NCI-H128 (cell line): ENCODE measurements around the gene SERPINC1.
"Not testable (repeated sequence)": the region's sequence is repeated elsewhere in the genome, so short reads cannot be mapped to it uniquely, and the experiment has no call there.

Experiments used
- DNase-seq: peaks from one replicate; lab custom pipeline; 2025; ENCODE audit not compliant: unreplicated experiment; lab: John Stamatoyannopoulos, UW

SERPINC1 gene

GRCh38 chr1:173893611-173894010, 23.5 kb downstream of the SERPINC1 start:
- DNase-seq, result no peak

GRCh38 chr1:173889885-173890284, 27.2 kb downstream of the SERPINC1 start:
- DNase-seq, result no peak

- no peak for DNase-seq
These were observed 28.4 kb downstream of the SERPINC1 start for GRCh38 chr1:173888749-173889148.

- DNase-seq, result no peak
These were observed 29.5 kb downstream of the SERPINC1 start for GRCh38 chr1:173887627-173888026.

DNA sequence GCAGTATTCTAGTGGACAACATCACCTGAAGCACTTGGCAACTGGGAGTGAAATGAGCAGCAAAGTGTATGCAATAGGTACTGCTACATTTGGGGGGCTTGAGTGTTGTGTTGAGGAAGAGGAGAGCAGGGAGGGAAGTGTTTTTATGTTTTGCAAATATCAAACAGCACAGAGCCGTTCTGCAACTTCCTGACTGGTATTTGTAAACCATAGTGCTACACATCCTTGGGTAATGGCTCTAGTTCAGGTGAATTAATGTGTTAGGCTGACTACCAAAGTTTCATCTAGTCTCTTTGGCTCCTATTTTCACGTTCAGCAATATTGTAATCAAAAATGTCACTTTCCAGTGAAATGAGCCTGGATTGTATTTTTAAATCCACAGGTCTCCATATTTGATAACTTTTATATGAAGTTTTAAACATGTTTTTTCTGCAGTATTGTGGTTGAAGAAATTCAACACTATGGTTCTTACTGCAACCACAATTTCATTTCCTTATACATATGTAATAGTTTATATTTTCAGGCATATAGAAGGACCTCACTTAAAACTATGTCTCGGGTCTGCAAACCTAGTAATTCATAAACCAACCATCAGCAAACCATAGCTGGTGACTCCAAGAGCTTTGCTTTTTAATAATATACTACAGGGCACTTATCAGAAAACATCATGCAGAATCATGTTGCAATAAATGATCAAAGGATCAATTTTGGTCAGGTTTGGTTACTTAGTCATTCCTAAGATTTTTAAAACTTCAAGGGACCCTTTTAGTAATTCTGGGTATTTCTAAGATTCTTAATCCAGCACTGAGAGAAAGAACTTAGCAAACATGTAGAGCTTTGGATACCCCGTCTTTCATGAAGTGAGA, 30.1 kb downstream of the SERPINC1 start:
- DNase-seq, result no peak

DNA sequence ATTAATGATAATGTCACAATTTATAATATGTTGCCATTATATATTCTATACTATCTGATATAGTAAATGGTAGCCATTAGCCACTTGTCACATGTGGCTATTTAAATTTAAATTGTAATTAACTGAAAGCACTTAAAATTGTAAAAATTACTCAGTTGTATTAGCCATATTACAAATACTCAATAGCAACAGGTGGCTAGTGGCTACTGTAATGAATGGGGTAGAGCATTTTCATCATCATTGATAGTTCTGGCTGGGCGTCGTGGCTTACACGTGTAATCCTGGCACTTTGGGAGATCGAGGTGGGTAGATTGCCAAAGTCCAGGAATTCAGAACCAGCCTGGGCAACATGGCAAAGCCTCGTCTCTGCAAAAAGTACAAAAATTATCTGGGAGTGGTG, 32.4 kb downstream of the SERPINC1 start:
- no peak for DNase-seq

GRCh38 chr1:173881117-173881516, 36.0 kb downstream of the SERPINC1 start:
- not testable (repeated sequence) for DNase-seq

- DNase-seq, result no peak
These were observed 38.9 kb downstream of the SERPINC1 start for GRCh38 chr1:173878251-173878650.

DNA sequence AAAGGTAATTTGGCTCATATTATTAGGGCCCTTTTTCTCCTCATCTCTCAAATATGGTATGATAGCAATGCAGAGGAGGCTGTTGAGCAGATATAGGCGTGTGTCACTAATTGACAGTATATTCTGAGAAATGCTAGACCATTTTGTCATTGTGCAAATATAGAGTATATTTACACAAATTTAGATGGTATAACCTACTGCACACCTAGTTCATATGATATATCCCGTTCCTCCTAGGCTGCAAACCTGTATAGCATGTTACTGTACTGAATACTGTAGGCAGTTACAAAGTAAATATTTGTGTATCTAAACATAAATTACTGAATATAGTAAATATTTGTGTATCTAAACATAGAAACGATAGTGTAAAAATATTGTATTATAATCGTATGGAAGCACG, 40.4 kb downstream of the SERPINC1 start:
- DNase-seq, result no peak

DNA sequence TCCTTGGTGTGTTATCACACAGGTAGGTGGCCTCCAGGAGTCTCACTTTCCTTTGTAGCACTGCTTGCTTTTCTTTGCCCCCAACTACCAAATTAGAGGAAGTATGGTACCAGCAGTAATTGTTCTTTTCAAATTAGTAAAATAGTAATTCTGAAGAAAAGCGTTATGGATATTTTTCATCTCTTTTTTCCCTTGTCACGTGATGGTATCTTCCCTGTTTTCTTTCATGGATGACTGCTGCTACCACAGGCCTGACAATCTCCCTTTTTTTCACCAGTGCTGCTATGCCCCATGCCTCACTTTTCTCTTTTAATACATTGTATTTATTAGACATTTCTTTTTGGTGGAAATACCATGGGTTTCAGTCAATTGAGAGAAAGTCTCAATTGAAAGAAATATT, 45.6 kb downstream of the SERPINC1 start:
- DNase-seq, result no peak

DNA sequence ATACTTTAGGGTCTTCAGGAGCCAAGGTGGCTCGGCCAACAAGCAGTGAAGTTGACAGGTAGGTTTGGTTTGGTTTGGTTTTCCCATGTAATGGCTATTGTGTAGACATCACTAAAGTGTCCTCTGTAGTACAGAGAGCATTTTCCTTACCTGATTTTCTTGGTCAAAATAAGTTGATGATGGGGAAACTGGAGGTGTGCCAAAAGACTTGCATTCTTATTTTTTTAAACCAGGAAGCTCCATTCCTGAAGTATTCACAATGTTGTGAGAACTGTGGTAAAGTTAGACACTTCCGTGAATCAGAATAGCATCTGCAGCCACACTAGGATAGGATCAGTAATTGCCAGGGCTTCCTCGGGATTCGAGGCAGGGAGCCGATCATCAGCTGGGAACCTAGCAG, 46.0 kb downstream of the SERPINC1 start:
- no peak for DNase-seq

- no peak for DNase-seq
These were observed 46.7 kb downstream of the SERPINC1 start for GRCh38 chr1:173870252-173871075.

GRCh38 chr1:173869021-173869359, 48.1 kb downstream of the SERPINC1 start:
- DNase-seq, result no peak

DNA sequence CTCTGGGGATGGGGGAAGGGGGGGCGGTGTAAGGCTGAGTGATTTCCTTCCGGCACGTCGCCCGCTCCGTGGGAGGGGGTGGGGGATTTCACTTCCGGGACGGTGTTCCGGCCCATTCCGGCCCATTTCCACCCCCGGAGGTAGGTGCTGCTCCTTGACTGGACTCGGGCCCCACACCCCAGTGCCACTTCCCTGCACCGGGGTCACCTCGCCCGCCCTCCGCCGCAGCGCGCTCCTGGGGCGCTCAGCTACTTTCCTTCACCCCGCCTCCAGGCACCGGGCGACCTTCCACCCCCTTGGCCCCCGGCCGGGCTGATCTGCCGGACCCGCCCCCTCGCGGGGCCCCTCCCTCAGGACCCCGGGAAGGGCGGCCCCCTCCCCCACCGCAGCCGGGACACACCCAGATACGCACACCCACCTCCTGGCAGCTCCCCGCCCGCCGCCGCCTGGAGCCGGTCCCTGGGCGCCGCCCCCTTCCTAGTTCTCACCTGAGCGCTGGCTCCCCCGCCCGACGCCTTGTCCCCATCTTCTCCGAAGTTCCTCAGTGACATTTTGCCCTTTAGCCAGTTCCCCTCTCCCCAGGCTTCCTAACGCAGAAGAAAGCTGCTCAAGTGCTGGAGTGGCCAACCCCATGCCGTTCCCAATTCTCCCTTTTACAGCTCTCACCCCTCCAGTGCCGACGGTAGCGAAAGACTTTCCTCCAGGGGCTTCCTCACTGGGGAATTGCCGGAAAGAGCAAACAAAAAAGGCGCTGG, 48.7 kb downstream of the SERPINC1 start, which contains the start of gene ZBTB37:
TSS of gene ZBTB37 (plus strand) at position 115 of the 755 bp plus-strand sequence. CDS start 1,846 bp downstream, outside the sequence.
- DNase-seq, result peak; percentile 68

GRCh38 chr1:173867753-173868265, 49.3 kb downstream of the SERPINC1 start, which contains the start of gene GAS5:
Gene GAS5 (minus strand): TSS chr1:173867989.
- peak; percentile 99 for DNase-seq

DNA sequence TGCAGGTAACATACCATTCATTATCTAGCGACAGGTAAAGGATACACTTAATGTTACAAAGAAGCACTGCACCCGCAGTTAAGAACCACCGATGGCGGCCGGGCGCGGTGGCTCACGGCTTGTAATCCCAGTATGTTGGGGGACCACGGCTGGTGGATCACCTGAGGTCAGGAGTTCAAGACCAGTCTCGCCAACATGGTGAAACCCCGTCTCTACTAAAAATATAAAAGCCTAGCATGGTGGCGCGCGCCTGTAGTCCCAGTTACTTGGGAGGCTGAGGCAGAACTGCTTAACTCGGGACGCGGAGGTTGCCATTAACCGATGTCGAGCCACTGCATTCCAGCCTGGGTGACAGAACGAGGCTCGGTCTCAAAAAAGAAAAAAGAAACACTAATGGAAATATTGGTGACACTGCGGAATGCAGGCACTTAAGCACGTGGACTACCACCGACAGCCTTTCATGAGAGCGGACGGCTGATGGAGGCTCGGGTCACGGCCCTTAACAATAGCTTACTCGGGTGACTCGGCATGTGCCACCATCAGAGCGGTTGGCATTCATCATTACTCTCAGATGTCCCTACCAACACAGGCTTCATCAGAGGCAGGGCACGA, 49.9 kb downstream of the SERPINC1 start:
- no peak for DNase-seq

GRCh38 chr1:173866413-173867115, 50.6 kb downstream of the SERPINC1 start:
- no peak for DNase-seq

DNA sequence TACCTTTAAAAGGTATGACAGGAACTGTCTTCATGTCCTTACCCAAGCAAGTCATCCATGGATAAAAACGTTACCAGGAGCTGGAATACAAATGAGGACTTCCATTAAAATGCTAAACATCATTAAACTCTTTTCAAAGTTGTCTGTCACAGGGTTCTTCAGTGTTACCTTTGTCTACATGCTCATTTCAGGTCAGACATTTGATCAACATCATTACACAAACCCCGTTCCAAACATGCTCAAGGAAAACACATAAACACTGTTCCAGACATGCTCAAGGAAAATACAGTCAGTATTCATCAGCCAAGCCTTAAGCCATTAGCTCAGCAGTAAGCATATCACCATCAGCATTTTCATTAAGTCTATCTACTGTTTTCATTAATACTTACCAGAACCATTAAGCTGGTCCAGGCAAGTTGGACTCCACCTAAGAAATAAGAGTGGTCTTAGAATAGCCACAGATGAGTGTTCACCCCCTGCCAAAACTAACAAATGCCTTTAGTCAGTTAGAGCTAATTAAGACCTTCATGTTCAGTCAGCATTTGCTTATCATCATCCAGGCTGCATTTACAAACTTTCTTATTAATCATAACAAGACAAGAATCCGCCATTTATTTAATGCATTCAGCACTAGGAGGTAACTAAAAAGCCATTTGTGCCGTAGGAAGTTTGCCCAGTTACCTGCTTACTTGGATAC, 51.5 kb downstream of the SERPINC1 start:
- no peak for DNase-seq

DNA sequence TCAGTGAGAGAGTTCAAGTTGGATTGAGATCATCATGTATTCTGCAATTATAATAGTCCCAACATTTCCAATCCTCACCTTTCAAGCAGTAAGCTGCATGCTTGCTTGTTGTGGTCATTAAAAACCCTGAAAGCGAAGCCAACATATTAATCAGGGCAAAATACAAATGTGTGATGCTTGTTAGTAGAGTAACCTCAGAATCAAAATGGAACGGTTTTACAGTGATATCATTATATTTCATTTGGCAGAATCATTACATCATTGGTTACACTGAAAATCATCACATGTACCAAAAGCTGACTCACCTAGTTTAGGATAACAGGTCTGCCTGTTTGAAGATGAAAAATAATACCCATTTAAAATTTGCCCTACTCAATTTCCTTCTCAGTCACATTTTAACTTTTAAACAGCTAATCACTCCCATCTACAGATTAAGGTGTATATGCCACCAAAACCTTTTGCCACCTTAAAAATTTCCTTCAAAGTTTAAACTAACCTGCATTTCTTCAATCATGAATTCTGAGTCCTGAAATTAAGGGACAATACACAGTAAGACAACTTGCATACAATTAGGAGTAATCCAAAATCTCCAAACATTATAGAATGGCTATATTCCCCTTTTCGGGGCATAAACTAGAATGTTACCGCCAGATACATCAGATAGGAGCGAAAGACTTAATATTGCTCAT, 52.8 kb downstream of the SERPINC1 start:
- DNase-seq, result no peak
